Lower leg skin (tissue), 3 donors: ENCODE results near the gene BICDL2.

ENCODE experiments used
- CTCF ChIP-seq, 3 donors: fragments of 450-650 bp; IDR thresholded peaks; one replicate each; pipeline ENCODE4 v1.5.1; 2016; ENCODE audit warnings: antibody characterized with exemption in 3 of 3, mild to moderate bottlenecking in 3 of 3, moderate library complexity in 2 of 3
- POLR2A ChIP-seq, 2 donors: fragments of 450-650 bp; IDR thresholded peaks; one replicate each; pipeline ENCODE4 v1.6.1; 2016 to 2017; ENCODE audit warnings: antibody characterized with exemption in 2 of 2, mild to moderate bottlenecking in 1 of 2, moderate library complexity in 1 of 2

GRCh38 chr16:3068487-3068886 is 31.7 kb upstream of the BICDL2 start:
- no peak for TF ChIP-seq CTCF (IDR thresholded peaks at IDR 0.05)
- TF ChIP-seq POLR2A (IDR thresholded peaks at IDR 0.05) = no peak
